Stimulated activated CD8-positive, alpha-beta memory T cell treated with anti-CD3 and anti-CD28 coated beads, Interleukin-7, amount 100 ng/mL, for 24 hours (primary cell): ENCODE results near the gene GOLGA1.
"Not testable (repeated sequence)": the region's sequence is repeated elsewhere in the genome, so short reads cannot be mapped to it uniquely, and the experiment has no call there.

ENCODE experiments used
- DNase-seq: peaks from one replicate; pipeline ENCODE4 v3.0.0-alpha.2; 2020; ENCODE audit warnings: low read depth

Gene GOLGA1, protein sequence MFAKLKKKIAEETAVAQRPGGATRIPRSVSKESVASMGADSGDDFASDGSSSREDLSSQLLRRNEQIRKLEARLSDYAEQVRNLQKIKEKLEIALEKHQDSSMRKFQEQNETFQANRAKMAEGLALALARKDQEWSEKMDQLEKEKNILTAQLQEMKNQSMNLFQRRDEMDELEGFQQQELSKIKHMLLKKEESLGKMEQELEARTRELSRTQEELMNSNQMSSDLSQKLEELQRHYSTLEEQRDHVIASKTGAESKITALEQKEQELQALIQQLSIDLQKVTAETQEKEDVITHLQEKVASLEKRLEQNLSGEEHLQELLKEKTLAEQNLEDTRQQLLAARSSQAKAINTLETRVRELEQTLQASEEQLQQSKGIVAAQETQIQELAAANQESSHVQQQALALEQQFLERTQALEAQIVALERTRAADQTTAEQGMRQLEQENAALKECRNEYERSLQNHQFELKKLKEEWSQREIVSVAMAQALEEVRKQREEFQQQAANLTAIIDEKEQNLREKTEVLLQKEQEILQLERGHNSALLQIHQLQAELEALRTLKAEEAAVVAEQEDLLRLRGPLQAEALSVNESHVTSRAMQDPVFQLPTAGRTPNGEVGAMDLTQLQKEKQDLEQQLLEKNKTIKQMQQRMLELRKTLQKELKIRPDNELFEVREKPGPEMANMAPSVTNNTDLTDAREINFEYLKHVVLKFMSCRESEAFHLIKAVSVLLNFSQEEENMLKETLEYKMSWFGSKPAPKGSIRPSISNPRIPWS

DNA sequence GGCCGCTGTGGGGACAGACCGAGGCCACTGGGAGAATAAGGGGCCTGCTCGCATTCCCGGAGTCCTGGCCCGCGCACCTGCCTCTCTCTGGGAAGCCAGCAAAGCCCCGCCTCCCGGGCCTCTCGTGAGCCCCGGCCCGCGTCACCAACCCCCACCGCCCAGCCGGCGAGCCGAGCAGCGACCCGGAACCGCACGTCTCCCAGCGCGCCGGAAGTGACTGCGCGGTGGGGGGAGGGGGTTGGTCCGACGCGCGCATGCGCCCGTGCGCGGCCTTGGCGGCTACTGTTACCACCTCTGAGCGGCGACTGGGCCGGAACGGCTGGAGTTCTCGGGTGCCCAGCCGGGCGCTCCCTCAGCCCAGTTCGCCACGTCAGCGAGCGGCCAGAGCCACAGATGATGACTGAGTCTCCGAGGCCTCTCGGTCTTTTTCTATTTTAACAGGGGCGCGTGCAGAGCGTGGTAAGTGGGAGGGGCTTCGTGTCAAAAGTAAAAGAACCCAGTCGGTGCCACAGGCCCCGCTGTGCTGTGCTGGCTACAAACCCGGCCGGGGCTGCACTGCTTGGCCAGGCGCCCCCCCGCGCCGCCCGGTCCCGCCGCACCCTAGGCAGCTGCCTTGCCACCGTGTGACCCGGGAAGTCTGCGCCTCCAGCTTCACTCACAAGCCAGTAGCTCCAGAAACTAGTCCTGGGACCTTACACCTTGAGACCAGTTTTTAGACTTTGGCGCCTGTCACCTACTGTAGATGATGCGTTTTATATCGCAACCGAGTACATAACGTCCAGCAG is at the start of gene GOLGA1:
Gene GOLGA1, minus strand, starts transcription at position 190 of the 785 bp plus-strand sequence. CDS start 2,372 bp downstream, outside the sequence.
- DNase-seq, result peak; percentile 83

DNA sequence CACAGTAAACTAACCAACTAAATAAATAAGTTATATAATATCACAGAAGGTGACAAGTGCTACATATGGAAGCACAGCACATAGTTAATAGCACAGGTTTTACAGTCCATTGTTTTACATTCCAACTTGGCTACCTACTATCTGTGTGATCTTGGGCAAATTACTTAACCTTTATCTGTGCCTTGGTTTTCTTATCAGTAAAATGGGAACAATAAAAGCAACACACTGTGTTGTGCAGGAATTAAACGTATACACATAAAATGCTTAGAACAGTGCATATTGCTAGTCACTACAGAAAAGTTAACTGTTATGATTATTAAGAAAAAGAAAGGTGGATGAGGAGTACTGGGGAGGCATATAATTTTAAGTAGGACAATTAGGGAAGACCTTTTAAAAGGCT is 42.8 kb upstream of the GOLGA1 start:
- DNase-seq, result no peak

DNA sequence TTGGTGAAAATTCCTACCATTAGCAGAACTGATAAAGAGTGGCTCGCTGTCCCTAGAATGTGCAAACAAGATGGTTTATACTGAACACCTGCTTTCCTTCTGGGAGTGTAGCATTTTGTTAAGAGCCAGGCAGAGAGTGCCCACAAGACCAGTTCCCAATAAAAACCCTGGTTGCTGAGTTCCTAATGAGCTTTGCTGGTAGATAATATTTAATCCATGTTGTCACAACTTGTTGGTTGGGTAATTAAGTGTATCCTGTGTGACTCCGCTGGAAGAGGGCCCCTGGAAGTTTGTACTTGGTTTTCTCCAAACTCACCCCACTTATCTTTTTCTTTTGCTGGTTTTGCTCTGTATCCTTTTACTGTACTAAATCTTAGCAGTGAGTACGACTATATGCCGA is 39.5 kb upstream of the GOLGA1 start:
- DNase-seq, result no peak

DNA sequence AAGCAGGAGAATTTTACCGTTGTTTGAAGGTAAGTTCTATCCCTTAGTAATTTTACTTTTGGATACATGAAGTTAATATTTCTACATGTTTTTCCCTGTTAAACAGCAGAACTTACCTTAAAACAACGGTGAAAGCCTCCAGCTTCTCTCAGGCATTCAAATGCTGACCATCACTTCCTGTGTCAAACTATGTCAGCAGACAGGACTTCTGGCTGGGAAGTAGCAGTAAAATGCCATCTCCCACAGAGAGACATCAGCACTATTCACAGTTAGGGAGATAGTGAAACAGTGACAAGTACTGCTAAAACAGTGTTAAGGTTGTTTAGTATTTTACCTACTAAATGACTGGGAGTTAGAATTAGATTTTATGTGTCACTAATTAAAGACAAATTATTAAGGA is 34.2 kb upstream of the GOLGA1 start:
- no peak for DNase-seq

DNA sequence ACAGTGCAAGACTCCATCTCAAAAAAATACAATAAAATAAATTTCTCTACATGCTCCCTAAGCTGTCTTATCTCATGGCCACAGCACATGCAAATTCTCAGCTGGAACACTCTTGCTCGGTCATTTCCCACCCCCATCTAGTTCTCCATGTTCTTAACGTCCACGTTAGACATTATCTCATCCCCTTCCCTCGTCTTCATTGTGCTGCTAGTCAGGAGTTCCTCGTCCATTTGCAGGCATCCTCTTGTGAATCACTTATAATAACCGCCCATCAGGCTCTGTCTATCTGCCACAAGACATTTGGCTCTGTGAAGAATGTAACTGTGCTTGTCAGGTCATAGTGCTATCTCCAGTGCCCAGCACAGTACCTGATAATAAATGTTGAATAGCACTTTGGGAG is 32.9 kb upstream of the GOLGA1 start:
- DNase-seq, result no peak

DNA sequence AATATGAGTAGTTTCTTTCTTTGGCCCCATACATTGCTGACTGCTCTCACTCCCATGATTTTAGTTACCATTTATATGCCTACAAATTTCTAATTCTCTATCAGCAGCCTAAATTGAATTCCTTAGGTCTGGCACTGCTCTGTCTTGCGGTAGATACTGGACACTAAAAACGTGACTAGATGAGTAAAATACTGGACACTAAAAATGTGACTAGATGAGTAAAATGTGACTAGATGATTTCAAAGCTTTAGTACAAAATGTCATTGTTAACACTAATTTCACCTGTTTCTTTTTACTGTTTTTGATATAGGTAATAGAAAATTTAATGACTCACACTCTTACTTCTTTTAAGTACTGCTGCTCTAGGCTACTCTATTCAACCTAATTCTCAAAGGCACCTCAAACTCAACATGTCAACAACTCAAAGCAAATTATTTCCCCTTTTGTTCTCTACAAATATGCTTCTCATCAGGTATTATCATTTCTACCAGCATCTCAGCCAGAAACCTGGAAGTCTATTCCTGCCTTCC is 31.4 kb upstream of the GOLGA1 start:
- DNase-seq, result no peak

DNA sequence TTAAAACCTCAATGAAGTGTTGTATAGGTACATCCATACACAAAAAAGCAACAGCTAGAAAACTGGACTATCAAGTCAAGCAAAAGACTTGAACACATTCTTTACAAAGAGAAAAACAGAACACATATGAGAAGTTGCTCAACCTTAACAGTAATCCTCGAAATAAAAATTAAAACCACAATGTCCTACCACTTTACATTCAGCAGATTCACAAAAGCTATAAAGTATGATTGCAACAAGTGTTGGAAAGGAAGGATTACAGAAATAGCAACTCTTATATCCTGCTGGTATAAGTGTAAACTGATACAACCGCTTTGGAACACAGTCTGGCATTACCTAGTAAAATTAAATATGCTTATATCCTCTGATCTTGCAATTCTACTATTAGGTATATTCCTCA is 28.5 kb upstream of the GOLGA1 start:
- no peak for DNase-seq

DNA sequence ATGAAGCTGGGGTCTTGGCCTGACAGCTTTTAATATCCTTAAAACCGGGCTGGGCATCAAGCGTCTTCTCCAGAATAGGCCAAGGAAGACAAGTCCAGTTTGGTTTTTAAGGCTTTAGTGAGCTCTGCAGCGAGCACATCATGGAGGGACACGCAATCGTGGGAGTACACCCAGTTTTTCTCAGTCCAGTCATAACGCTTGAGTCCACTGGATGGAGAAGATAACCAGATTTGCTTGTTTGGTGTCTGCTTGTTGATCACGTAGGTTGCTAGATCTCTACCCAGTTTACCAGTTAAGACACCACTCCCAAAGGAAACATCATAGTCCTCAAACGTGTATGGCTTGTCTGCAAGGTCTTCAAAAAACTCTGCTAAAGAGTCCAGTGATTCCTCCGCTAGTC is 27.4 kb upstream of the GOLGA1 start:
- DNase-seq, result no peak

DNA sequence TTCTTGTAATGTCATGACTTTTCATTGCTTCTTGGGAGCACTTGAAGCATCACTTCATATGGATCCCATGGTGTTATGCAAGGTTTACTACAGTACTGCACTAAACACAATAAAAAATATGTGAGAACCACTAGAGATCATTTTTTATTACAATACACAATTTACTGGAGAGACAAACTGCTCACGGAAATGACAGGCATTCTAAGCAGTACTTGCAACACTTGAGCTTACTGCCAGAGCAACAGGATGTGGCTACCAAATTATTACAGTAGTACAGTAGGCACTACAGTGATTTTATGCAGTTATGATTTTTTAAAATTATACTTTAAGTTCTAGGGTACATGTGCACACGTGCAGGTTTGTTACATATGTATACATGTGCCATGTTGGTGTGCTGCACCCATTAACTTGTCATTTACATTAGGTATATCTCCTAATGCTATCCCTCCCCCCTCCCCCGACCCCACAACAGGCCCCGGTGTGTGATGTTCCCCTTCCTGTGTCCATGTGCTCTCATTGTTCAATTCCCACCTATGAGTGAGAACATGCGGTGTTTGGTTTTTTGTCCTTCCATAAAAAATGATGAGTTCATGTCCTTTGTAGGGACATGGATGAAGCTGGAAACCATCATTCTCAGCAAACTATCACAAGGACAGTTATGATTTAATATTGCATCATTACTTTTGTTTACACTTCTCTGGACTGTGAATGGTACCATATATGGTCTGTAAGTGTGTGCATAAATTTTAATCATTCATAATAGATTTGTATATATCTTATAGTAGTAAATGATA is 25.1 kb upstream of the GOLGA1 start:
- DNase-seq, result not testable (repeated sequence)

DNA sequence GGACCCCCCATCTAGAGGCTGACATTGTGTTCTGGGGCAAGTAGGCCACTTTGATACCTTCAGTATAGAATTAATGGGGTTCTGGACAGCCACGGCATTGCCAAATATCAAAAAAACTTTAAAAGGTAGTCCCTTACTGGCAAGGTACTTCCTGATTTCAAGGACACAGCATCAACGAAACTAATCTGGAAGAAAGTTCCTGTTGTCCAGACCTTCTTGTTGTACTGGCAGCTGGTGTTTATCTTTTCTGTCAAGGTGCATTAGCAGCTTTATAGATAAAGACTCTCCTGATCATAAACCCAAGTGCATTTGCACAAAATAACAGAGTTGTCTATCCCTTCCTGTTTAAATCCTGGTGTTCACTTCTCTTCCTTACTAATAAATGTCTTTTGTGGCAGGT is 23.7 kb upstream of the GOLGA1 start:
- no peak for DNase-seq

DNA sequence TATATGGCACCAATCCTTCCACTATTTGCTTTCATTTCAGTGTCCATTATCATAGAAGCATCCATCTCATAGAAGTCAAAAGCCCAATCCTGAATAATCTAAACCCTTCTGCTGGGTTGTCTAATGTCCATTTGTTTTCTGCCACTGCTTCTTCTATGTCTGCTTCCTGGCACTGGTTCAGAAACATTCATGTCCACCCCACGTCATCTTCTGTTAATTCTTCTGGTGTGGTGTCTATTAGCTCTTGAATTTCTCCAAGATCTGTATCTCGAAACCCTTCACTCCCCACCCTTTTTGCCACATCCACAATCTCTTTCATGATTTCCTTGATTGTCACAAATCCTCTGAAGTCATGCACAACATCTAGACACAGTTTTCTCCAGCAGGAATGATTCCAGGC is 23.2 kb upstream of the GOLGA1 start:
- DNase-seq, result no peak

DNA sequence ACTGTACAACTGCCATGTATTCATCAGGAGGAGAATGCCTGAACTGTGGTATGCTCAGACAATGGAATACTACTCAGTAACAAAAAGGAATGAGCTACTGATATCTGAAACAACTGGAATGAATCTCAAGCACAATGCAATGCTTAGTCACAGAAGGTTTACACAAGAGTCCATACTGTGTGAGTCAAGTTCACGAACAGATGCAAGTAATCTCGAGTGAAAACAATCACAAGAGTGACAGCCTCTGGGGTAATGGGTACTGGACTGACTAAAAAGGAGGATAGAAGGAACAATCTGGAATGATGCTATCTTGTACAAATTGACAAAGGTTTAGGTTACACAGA is 19.5 kb upstream of the GOLGA1 start:
- DNase-seq, result no peak

DNA sequence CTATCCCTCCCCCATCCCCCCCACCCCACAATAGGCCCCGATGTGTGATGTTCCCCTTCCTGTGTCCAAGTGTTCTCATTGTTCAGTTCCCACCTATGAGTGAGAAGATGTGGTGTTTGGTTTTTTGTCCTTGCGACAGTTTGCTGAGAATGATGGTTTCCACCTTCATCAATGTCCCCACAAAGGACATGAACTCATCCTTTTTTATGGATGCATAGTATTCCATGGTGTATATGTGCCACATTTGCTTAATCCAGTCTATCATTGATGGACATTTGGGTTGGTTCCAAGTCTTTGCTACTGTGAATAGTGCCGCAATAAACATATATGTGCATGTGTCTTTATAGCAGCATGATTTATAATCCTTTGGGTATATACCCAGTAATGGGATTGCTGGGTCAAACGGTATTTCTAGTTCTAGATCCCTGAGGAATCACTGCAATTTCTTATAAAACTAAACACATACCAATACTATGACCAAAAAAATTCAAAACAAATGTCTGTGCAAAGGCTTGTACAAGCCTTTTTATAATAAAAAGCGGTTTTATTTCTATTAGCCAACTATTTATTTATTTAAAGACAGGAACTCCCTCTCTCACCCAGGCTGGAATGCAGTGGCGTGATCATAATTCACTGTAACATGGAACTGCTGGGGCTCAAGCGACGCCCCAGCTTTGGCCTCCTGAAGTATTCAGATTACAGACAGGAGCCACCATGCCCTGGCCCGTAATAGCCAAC is 19.0 kb upstream of the GOLGA1 start:
- DNase-seq, result not testable (repeated sequence)

DNA sequence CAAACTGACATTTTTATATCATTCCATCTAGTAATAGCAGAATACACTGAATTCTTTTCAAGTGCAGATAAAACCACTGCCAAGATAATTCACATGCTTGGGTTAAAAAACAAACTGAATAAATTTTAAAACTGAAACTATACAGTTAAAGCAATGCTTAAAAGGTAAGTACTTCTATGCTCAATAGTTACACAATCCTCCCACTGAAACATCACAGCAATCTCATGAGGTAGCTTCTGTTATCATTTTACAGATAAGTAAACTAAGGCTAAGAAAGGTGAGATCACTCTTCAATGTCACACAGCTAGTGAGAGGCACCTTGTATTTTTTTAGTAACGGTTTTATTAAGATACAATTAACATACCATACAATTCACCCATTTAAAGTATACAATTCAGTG is 13.4 kb upstream of the GOLGA1 start:
- no peak for DNase-seq

DNA sequence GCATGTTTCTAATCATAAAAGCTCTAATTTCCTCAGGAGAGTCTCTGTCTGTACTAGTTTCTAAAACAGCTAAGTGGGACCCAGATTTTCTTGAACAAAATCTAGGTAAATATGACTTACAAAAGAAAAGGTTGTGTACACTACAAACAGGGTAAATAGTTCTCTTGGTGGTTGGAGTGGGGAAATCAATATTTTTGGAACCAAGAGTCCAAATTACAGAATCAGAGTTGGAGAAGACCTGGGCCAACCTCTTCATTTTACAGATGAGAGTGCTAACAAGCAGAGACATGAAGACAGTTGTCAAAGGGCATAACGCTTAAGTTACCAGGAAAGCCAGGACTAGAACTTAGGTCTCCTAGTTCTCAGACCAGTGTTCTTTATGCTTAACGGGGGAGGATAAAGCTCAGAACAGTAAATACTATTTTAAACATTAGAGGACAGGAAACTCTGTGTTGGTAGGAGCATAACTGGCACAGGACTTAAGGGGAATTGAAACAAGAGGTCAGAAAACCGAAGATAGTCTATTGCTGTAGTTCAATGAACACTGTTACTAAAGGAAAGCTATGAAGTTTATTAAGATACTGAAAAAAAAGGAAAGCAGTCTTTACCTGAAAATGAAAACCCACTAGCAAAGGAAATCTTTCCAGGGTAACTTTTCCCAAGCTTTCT is 9.3 kb upstream of the GOLGA1 start:
- DNase-seq, result no peak

DNA sequence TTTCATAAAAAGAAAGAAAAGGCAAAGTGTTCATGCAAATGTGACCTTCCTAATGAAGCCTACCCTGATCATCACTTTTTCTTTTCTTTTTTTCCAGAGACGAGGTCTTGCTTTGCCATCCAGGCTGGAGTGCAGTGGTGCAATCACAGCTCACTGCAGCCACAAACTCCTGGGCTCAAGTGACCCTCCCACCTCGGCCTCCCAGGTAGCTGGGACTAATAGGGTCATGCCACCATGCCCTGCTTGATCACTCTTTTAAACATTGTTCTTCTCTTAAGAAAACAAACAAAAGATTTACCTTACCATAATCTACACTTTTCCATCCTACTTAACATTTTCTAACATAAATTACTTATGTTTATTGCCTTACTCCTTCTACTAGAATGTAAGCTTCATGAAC is 8.5 kb upstream of the GOLGA1 start:
- no peak for DNase-seq

DNA sequence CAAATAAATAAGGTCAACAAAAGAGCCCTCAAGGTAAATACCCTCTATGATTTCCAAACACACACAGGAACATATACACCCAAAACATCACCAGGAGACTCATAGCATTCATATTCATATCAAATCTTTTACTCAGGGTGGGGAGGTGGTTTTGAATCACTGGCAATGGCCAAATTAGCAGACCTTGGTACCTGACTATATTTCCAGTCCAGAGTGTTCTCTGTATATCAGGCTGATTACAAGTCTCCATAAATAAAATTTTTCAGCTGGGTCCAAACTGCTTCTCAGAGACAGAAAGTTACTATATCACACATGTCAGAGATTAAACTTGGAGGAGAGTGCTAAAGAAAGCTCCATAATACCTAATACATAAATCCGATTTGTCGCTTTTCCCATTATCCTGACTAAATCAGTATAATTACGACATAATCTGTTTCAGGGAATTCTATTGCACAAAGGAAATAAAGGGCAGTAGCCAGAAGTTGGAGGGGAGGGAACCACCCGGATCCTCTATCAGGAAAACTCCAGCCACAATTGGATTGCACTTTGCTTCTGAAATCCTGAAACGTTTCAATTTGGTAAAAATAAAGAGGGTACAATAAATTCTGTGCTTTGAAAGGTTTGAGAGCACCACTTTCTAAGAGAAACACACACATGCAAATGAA is 7.0 kb upstream of the GOLGA1 start:
- no peak for DNase-seq

DNA sequence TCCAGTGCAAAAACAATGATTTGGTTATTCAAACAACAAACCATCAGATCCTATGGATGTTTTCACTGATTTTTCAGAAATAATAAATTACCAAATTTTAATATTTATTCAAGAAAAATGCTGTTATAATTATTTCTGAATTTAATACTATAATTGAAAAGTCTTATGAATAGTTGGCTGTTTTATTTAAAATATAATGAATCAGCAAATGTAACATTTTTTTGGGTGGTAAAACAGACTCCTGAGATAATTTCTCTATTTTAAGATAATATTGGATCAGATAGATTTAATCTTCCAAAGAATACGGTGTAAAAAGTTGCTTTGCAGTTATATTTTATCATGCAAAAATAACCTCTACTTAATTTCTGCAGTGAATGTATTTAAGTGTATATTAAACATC is 5.3 kb upstream of the GOLGA1 start:
- DNase-seq, result no peak

DNA sequence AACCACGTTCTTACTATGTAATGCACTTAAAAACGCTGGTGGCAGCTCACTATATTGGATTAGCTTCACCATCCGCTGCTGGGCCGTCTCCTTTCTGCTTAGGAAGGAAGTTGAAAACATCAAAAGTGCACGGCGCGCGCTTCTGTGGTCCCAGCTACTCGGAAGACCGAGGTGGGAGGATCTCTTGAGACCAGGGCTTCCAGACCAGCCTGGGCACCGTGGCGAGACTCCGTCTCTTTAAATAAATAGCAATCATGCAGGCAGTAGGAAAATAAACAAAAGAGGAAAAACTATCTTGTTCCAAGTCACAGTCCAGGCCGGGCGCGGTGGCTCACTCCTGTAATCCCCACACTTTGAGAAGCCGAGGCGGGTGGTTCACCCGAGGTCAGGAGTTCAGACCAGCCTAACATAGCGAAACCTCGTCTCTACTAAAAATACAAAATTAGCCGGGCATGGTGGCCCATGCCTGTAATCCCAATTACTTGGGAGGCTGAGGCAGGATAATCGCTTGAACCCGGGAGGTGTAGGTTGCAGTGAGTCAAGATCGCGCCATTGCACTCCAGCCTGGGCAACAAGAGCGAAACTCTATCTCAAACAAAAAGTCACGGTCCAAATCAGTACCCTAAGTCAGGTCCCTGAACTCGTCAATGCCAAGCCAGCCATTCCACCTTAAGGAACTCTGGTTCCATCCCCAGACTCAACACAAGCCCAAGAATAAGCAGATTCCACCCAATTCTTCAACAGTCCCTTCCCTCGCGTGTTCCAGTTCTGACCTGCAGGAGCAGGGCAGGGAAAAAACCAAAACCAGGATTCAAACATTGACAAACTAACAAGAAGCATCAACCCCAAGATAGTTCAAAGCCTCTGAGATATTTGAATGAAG is 1.0 kb upstream of the GOLGA1 start:
- DNase-seq, result peak; percentile 41
